ENCODE data around the gene C16orf92.
"Not testable (repeated sequence)": the region's sequence is repeated elsewhere in the genome, so short reads cannot be mapped to it uniquely, and the experiment has no call there.

Gene C16orf92

DNA sequence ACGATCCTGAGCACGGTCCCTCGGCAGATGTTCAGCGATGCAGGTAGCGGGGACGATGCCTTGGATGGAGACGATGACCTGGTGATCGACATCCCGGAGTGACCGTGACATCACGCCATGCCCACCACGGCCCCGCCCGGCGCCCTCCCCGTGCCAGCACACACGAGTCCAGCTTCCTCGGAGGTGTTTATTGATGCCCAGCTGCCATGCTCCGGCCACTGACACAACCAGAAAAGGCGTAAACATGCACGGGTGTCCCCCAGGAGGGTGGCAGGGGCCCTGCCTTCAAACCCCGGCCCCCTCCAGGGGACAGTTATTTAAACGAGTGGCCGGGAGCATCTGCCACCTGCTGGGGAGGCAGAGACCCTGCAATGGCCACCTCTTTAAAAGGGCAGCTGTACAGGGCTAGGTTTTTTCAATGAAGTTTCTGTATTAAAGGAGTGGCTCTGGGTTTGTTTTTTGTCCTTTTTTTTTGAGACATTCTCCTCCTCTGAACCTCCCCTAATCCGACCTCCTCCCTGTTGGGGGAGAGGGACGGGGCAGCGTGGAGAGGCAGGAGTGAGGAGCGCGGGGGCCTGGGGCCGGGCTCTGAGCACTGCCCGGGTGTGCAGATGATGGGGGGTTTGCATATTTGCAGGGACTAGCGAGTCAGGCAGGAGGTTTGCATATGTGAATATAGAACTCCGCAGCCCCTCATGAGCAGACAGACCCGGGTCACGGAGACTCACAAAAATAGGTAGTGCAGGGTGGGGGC is 17.5 kb upstream of the C16orf92 start:
- no peak for DNase-seq (ENCODE audit: low read depth)

DNA sequence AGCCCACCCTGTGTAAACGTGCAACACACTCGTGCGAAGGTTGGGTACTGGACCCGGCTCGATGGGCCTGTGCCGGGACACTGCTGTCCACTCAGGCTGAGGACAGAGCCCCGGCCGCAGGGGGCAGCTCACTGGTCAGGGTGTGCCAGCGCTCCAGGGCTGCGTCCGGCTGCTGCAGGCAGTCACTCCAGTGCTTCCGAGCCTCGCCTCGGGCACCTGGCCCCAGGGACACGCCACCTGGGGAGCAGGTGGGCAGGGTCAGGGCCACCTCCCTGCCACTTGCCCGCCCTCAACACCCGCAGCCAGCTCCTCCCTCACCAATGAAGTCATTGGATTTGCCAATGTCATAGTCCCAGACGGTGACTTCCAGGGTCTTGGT is 16.9 kb upstream of the C16orf92 start:
- DNase-seq (ENCODE audit: low read depth), result no peak

DNA sequence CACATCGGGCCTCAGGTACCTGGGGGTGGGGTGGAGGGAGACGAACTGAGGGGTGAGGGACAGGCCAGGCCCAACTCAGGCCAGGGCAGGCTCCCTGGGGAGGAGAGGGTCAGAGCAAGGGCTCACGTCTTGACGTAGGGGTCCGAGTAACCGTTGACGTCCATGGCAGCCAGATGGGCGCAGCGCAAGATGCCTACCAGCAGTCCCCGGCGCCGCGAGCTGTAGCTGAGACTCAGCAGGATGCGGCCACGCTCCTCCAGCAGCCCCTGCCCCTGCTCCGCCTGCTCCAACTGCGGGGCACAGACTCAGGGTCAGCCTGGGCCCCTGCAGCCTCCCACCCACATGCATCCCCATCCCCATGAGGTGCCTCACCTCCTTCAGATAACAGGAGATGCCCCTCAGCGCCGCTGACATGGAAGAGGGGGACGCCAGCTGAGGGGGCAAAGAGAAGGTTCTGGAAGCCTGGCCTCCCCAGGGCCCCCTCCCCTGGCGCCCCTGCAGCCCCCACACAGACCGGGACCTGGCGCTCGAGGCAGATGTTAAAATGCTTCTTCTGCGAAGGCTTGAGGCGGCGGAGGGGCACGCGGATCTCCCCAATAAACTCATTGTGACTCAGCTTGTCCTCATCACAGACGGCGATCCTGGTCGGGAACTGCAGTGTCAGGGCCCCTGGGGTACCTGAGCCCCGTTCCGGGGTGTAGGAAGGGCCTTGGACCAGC is 16.2 kb upstream of the C16orf92 start:
- no peak for DNase-seq (ENCODE audit: low read depth)

DNA sequence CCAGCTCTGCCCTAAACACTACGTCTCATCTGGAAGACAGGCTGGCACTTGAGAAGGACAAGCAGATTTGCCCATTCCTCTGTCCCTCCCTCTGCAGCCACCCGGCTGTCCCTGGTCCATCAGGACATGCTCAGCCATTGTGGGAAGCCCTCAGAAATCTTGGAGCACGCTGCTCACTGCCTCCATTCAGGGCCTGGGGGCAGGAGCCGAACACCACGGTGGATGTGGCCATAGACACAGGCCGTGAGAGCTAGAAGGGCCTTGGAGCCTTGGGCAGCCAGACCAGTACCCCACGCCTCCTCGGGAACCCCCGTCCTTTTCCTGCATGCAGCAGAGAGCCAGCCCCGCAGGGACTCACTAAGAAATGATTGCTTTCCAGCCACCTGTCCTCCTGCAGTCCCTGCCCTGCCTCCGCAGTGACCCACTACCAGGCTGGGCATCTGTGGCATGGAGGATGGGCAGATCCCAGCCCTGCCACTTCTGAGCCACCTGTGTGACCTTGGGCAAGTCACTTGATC is 15.6 kb upstream of the C16orf92 start:
- no peak for DNase-seq (ENCODE audit: low read depth)

DNA sequence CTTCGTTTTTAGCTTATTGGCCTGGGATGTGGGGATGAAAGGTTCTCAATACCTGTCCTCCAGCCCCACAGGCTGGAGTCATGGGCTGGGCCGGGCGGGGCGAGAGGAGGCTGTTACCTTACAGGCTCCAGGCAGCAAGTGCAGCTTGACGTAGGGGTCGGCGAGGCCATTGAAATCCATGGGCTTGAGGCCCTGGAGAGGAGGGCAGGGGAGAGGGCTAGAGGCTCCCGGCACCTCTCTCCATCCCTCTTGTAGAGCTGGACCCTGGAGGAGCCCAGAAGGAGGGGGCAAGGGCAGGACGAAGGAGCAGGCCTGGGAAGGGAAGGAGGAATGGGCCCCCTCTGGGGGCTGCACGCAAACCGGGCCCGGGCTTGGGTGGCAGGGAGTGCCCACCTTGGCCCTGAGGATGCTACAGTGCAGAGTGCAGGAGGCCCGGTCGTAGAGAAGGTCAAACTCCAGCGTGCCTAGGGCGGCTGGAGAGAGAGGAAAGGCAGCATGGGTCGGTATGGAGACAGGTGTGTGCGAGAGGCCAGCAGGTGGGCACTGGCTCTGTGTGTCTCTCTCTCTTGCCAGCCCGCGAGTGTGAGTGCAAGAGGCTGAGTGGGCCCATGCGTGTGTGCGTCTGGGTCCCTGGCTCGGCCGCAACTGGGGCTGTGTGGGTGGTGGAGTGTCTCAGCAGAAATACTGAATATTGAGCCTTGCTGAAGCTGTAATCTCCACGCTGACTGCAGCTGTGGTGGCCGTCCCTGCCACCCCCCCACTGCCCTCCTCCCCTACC is 13.7 kb upstream of the C16orf92 start:
- no peak for DNase-seq (ENCODE audit: low read depth)

DNA sequence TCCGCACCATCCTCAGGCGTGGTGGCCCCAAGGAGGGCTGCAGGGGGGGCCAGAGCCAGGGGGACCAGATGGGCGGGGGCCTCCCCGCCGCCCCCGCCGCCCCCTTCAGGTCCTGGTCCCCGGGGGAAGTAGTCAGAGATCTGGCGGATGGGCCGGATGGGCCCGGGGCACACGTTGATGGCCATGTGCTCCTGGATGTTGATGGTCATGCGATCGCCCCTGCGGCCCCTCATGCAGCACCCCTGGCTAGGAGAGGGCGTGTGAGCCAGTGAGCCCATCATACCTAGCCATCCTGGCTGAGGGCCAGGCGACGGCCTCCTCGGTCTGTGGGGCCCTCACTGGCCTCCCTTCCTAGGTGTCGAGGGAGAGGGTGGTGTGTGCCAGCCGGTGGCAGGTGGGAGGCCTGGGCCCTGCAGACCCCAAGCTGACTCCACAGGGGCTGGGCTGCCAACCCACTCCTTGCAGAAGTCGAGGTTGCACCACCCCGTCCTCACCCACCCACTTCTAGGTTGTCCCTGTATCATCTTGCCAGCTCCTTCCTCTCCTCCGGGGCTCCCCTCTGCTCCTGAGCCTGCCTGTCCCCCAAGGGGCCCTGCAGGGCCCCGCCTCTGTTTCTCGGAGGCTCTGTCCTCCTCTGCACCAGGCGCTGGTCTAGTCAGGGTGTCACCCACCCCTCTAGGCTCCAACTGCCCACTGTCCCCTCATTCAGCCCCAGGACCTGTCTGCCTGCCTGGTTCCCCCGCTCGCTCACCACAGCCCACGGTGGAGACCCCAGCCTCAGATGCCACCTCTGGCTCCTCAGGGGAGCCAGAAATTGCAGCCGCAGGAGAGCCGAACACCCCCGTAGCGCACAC is 12.8 kb upstream of the C16orf92 start:
- no peak for DNase-seq (ENCODE audit: low read depth)

DNA sequence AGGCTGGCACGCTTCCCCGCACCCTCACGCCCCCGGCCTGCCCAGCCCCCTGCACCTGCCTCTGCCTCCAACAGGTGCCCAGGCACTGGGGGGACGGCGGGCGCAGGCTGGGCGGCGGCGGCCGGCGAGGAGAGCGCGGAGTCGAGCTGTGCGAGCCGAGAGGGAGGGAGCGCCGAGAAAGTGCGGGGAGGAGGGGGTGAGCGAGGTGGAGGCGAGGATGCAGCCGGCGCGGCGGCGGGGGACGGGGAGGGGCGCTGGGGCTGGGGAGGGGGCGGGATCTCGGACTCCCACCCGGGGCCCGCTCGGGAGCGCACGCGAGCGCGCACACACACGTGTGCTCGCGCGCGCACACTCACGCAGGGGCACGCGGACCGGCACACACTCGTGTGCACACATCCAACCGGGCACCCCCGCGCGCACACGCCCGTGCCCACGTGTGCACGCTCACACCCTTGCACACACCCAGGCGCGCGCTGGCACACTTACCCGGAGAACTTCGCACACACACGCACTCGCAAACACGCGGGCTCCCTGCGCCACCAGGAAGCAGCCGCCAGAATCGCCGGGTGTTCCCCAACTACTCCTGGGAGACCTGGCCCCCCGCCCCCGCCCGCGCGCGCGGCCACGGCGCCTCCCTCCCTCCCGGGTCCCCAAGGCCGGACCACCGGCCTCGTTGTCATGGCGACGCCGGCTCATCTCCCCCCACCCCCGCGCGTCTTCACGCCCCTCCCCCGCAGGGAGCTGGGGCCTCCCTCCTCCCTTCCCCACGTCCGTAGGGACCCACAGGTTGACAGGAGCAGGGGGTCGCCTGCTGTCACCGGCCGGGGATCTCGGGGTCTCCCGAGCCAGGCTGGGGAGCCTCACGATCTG is 11.9 kb upstream of the C16orf92 start, which contains the start of gene DOC2A:
DOC2A (minus strand) TSS at position 184 of the 870 bp plus-strand sequence. CDS start 805 bp downstream, outside the sequence.
- DNase-seq (ENCODE audit: low read depth), result no peak

DNA sequence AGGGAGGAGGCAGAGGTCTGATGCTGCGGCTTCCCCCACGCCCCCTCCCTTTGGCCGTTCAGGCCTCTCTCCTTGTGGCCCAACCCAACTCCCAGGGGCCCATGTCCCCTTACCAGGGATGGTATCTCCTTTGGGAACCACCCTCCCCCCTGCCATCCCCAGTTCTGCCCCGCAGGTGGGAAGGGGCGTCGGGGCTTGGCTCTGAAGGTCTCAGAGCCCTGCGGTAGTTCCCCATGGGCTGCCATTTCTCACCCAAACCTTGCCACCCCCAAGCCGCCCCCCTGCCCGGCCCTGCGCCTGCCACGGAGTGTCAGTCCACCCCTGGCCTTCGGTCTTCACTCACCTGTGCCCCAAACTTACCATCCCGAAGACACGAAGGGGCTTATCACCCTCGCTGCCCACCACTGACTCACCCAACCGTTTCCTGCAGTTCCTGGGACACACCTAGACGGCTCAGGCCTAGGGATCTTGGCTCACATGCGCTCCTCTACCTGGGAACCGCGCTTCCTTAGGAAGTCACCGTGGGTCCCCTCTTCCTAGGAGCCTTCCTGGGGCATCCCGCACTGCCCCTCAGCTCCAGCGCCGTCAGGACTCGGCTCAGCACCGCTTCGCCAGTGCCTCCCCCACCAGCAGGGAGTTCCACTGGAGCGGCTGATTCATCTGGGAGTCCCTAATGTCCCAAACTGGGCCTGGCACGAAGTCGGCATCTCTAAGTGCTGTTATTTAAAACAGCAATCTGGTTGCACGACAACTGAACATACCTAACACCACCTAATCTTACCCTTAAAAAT is 11.1 kb upstream of the C16orf92 start:
- DNase-seq (ENCODE audit: low read depth), result no peak

DNA sequence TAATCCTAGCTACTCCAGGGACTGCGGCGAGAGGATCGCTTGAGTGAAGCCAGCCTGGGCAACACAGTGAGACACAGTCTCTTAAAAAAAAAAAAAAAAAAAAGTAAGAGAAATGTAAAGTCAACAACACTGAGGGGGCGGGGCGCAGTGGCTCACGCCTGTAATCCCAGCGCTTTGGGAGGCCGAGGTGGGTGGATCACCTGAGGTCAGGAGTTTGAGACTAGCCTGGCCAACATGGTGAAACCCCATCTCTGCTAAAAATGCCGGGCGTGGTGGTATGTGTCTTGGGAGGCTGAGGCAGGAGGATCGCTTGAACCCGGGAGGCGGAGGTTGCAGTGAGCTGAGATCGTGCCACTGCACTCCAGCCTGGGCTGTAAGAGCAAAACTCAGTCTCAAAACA is 10.4 kb upstream of the C16orf92 start:
- not testable (repeated sequence) for DNase-seq (ENCODE audit: low read depth)

DNA sequence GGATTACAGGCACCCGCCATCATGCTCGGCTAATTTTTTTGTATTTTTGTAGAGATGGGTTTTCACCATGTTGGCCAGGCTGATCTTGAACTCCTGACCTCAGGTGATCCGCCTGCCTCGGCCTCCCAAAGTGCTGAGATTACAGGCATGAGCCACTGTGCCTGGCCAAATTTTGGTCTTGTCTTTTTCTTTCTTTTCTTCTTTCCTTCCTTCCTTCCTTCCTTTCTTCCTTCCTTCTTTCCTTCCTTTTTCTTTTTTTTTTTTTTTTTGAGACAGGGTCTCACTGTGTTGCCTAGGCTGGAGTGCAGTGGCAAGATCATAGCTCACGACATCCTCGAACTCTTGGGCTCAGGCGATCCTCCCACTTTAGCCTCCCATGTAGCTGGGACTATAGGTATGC is 7.5 kb upstream of the C16orf92 start:
- DNase-seq (ENCODE audit: low read depth), result not testable (repeated sequence)

DNA sequence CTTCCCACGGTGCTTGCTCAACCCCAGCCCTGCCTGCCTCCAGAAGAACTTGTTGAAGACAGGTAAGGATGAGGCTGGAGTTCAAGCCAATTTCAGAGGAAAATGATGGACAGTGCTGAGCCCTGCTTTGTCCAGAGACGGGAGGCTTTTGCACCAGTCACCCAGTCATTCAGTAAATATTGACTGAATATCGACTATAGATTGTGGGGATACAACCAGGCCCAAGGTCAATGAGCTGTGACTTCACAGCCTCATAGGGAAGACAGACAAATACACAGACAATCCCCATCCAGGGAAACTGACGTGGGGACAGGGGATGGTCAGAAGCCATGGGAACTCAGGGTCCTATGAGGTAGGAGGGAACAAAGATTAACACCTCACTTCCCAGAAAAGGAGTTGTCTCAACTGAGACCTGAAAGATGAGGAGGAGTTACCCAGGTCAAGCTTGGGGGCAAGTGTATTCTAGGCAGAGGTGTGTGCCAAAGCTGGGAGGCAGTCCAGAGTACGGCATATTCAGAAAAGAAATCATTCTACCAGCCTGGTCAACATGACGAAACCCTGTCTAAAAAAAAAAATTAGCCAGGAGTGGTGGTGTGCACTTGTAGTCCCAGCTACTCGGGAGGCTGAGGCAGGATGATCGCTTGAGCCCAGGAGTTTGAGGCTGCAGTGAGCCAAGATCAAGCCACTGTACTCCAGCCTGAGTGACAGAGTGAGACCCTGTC is 6.3 kb upstream of the C16orf92 start:
- no peak for DNase-seq (ENCODE audit: low read depth)

DNA sequence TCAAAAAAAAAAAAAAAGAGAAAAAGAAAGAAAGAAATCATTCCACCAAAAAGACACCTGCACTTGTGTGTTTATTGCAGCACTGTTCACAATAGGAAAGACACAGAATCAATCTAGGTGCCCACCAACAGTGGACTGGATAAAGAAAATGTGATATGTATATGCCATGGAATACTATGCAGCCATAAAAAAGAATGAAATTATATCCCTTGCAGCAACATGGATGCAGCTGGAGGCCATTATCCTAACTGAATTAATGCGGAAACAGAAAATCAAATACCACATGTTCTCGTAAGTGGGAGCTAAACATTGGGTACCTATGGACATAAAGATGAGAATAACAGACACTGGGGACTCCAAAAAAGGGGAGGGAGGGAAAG is 5.7 kb upstream of the C16orf92 start:
- no peak for DNase-seq (ENCODE audit: low read depth)

DNA sequence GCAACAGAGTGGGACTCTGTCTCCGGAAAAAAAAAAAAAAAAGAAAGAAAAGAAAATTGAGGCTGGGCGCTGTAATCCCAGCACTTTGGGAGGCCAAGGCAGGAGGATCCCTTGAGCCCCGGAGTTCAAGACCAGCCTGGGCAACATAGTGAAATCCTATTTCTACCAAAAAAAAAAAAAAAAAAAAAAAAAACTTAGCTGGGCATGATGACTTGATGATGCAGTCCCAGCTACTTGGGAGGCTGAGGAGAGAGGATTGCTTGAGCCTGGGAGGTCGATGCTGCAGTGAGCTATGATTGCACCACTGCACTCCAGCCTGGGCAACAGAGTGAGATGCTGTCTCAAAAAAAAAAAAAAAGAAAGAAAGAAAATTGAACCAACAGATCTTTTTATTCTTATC is 5.1 kb upstream of the C16orf92 start:
- not testable (repeated sequence) for DNase-seq (ENCODE audit: low read depth)

DNA sequence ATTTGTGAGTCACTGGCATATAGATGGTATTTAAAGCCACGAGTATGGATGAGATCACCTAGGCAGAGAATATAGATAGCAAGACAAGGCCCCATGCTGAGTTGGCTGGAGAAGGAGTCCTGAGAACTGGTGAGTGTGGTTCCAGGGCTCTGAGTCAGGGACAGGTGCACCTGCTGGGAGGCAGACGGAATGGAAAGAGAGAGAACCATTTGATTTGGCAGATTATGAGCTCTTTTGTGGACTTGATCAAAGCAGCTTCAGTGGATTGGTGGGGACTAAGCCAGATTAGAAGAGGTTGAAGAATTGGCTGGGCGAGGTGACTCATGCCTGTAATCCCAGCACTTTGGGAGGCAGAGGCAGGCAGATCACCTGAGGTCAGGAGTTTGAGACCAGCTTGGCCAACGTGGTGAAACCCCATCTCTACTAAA is 4.3 kb upstream of the C16orf92 start:
- DNase-seq (ENCODE audit: low read depth), result no peak

DNA sequence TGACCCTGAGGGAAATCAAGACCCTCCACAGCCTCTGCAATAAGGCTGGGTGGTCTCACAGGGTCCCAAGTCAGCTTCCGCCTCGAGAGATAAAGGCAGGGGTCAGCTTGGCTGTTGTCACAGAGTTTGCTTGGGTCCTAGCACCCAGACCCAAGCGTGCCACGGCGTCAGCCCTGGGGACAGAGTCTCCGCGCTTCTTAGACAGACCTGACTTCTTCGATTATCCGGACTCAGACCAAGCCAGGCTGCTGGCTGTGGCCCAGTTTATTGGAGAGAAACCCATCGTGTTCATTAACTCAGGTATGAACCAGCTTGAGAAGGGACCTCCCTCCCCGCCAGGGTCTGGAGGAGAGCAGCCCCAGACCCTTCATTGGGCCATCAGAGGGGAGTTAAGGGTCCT is 588 bp downstream of the C16orf92 start:
- no peak for DNase-seq (ENCODE audit: low read depth)

DNA sequence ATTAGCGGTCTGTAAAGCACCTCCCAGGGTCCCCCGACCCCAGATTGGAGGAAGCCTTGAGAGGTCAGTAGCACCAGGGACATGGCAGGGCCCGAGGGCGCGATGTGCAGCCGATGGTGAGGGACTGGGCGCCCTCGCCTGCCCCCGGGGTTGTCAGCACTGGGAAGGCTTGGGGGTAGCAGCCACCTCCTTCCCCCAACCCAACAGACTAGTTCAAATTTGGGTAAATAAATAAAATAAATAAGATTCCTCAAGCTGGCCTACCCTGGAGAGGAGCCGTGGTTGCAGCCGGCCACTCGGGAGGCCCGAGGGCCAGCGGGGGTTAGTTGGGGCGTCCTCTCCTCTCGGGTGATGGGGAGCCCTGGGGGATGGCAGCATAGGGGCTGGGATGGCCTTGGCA is 1.5 kb downstream of the C16orf92 start:
- DNase-seq (ENCODE audit: low read depth), result no peak

DNA sequence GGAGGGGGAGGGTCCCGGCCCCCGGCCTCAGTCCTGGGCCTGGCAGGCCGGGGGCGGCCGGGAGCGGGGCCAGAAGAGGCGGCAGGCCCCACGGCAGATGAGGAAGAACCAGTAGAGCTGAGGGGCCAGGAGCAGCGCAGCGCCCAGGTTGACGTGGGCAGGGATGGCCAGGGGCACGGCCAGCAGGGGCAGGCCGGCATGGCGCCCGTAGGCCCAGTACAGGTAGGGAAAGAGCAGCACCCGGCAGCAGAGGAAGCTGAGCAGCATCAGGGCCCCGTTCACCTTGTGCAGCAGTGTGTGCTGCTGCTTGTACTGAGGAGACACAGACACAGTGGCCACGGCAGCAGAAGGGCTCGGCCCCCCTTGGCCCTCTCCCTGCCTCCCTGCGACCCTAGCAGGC is 2.2 kb downstream of the C16orf92 start:
- no peak for DNase-seq (ENCODE audit: low read depth)

DNA sequence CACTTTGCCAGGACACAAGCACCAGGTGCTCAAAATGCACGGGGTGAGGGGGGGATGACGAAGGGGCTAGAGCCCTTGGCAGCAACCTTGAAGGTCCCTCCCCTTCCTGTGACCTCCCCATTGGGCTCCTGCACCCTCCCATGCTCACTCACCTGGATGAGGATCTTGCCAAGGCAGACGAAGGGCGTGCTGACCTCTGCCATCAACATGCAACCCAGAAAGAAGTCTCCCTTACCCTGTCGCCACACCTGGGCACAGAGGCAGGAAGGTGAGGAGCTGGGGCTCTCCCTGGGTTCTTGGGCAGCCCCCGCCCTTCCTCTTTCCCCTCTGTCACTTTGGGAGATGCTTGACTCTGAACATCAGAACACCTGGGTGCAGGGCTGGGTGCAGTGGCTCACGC is 2.6 kb downstream of the C16orf92 start:
- no peak for DNase-seq (ENCODE audit: low read depth)

DNA sequence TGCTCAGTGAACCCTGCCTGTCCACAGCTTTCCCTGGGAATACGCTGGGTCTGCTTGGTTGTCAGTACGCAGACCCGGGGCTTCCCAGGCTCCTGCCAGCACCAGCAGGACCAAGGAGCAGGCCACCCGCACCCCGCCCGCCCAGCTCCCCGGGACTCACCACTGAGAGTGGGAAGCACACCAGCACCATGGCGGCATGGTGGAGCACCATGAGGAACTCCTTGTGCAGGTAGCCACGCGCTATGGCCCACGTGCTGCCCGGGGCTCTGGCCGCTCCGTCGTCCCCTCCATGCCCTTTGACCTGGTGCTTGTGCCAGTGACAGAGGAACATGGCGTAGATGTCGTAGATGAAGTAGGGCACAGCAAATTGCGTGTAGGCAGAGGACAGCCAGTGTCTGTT is 3.5 kb downstream of the C16orf92 start:
- no peak for DNase-seq (ENCODE audit: low read depth)
